ENCODE measurements around the gene F12.

F12 gene

DNA sequence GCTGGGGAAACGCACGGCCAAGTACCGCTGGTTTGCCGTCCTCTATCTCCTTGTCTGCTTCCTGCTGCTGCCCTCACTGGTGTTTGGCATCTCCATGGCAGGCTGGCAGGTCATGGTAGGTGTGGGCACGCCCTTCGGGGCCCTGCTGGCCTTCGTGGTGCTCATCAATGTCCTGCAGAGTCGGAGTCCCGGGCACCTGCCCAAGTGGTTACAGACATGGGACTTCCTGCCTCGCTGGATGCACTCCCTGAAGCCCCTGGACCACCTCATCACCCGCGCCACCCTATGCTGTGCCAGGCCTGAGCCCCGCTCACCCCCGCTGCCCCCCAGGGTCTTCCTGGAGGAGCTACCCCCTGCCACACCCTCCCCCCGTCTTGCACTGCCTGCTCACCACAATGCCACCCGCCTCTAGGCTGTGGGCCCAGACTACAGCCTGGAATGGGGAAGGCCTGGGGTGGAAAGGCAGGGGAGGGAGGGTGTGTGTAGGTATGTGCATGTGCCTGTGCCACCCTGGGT, 11.4 kb downstream of the F12 start:
- H3K9me3 ChIP-seq (ENCODE audit: control insufficient read depth in 5 of 5, low read length in 5 of 5) = no peaks in the 10 kb centered on the region
- H3K9ac ChIP-seq (ENCODE audit: low read length in 5 of 5) = no peak overlapping the region
- no peak overlapping the region for H3K4me3 ChIP-seq (ENCODE audit: low read depth in 1 of 5, low read length in 5 of 5)
- peaks cover 35 to 55% (median 51%) of the 10 kb centered on the region in 5 donors for H3K27me3 ChIP-seq (ENCODE audit: control insufficient read depth in 5 of 5, insufficient read depth in 4 of 5, low read length in 5 of 5)
- H3K36me3 ChIP-seq (ENCODE audit: control insufficient read depth in 5 of 5, insufficient read depth in 5 of 5, low read length in 5 of 5) = no peaks in the 10 kb centered on the region
- H3K4me1 ChIP-seq (ENCODE audit: control insufficient read depth in 5 of 5, insufficient read depth in 5 of 5, low read length in 5 of 5) = peaks cover 0 to 18% (median 17%) of the 10 kb centered on the region in 5 donors
- H3K27ac ChIP-seq (ENCODE audit: low read depth, low read length) = no peak overlapping the region

DNA sequence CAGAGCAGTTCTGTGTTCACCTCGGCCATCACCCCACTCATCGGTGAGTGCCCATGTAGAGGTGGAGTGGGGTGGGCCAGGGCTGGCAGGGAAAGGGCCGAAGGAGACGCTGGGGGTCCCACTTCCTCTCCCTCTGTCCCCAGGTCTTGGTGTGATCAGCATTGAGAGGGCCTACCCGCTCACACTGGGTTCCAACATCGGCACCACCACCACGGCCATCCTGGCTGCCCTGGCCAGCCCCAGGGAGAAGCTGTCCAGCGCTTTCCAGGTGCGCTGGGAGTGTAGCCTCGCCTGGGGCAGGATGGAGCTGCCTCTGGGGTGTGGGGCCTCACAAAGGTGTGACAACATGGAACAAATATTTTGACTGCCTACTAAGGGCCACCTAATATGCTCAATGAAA, 12.6 kb downstream of the F12 start:
- Histone ChIP-seq H3K27ac (ENCODE audit: low read depth, low read length) (no peak overlapping the region), H3K36me3 (ENCODE audit: control insufficient read depth in 5 of 5, insufficient read depth in 5 of 5, low read length in 5 of 5) (no peaks in the 10 kb centered on the region), H3K4me1 (ENCODE audit: control insufficient read depth in 5 of 5, insufficient read depth in 5 of 5, low read length in 5 of 5) (peaks cover 0 to 10% (median 8%) of the 10 kb centered on the region in 5 donors), H3K9ac (ENCODE audit: low read length in 5 of 5) (no peak overlapping the region), H3K9me3 (ENCODE audit: control insufficient read depth in 5 of 5, low read length in 5 of 5) (no peaks in the 10 kb centered on the region), H3K27me3 (ENCODE audit: control insufficient read depth in 5 of 5, insufficient read depth in 4 of 5, low read length in 5 of 5) (peaks cover 24 to 44% (median 39%) of the 10 kb centered on the region in 5 donors), H3K4me3 (ENCODE audit: low read depth in 1 of 5, low read length in 5 of 5) (no peak overlapping the region)

DNA sequence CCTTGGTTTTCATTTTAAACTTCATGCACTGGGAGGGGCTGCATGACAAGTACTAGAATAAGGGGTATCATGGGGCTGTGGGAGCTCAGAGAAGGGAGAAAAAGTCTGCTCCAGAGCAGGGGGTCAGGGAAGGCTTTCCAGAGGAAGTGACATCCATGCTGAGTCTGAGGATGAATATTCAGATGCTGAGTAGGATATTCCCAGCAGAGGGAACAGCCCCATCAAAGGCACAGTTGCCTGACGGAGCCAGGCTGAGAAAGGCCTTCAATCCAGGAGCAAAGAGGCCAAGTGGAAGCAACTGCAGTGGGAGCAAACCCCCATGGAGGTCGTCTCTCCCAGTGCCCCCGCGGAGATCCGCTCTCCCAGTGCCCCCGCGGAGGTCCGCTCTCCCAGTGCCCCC, 13.3 kb downstream of the F12 start:
- no peaks in the 10 kb centered on the region for H3K9me3 ChIP-seq (ENCODE audit: control insufficient read depth in 5 of 5, low read length in 5 of 5)
- no peaks in the 10 kb centered on the region for H3K36me3 ChIP-seq (ENCODE audit: control insufficient read depth in 5 of 5, insufficient read depth in 5 of 5, low read length in 5 of 5)
- H3K27ac ChIP-seq (ENCODE audit: low read depth, low read length) = no peak overlapping the region
- peaks cover 0 to 10% (median 8%) of the 10 kb centered on the region in 5 donors for H3K4me1 ChIP-seq (ENCODE audit: control insufficient read depth in 5 of 5, insufficient read depth in 5 of 5, low read length in 5 of 5)
- H3K4me3 ChIP-seq (ENCODE audit: low read depth in 1 of 5, low read length in 5 of 5) = no peak overlapping the region
- H3K9ac ChIP-seq (ENCODE audit: low read length in 5 of 5) = no peak overlapping the region
- peaks cover 18 to 40% (median 32%) of the 10 kb centered on the region in 5 donors for H3K27me3 ChIP-seq (ENCODE audit: control insufficient read depth in 5 of 5, insufficient read depth in 4 of 5, low read length in 5 of 5)

DNA sequence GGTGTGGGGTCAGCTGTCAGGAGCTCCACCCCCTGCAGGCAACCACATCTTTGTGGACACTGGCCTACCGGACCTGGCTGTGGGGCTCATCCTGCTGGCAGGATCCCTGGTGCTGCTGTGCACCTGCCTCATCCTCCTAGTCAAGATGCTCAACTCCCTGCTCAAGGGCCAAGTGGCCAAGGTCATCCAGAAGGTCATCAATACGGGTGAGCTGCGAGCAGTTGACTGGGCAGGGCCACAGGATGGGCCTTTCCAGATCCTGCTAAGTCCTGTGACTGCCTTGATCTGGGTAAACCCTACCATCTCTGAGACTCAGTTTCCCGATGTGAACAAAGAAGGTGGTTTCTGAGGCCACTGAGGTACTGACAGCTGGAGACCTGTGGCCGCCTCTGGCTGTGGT, 15.4 kb downstream of the F12 start:
- Histone ChIP-seq H3K4me1 (ENCODE audit: control insufficient read depth in 5 of 5, insufficient read depth in 5 of 5, low read length in 5 of 5) (peaks cover 4 to 18% (median 14%) of the 10 kb centered on the region in 5 donors), H3K9me3 (ENCODE audit: control insufficient read depth in 5 of 5, low read length in 5 of 5) (no peaks in the 10 kb centered on the region), H3K27me3 (ENCODE audit: control insufficient read depth in 5 of 5, insufficient read depth in 4 of 5, low read length in 5 of 5) (peaks cover 0 to 32% (median 17%) of the 10 kb centered on the region in 5 donors), H3K36me3 (ENCODE audit: control insufficient read depth in 5 of 5, insufficient read depth in 5 of 5, low read length in 5 of 5) (no peaks in the 10 kb centered on the region), H3K4me3 (ENCODE audit: low read depth in 1 of 5, low read length in 5 of 5) (no peak overlapping the region), H3K9ac (ENCODE audit: low read length in 5 of 5) (no peak overlapping the region), H3K27ac (ENCODE audit: low read depth, low read length) (no peak overlapping the region)

DNA sequence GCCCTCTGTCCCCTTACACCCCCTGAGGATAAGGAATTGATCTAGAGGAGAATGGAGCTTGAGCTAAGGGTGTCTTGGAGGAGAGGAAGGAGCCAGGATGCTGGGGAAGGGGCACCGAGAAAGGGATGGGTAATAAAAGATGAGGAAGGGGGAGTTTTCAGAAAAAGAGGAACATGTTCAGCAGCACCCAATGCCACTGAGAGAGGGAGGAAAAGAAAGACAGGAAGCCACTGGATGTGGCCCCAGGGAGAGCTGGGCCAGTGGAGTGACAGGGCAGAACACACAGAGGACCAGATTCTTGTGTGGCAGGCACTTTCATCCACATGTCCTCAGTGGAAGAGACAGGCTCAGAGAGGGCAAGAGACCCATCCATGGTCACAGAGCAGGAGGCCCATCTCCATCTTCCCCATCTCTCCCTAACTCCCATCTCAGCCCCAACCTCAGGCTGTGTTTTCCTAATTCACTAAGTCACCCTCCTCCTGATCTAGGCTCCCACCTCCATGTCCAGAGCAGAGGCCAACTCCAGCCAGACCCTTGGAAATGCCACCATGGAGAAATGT, 16.1 kb downstream of the F12 start:
- Histone ChIP-seq H3K27me3 (ENCODE audit: control insufficient read depth in 5 of 5, insufficient read depth in 4 of 5, low read length in 5 of 5) (peaks cover 0 to 31% (median 16%) of the 10 kb centered on the region in 5 donors), H3K4me3 (ENCODE audit: low read depth in 1 of 5, low read length in 5 of 5) (no peak overlapping the region), H3K9ac (ENCODE audit: low read length in 5 of 5) (no peak overlapping the region), H3K4me1 (ENCODE audit: control insufficient read depth in 5 of 5, insufficient read depth in 5 of 5, low read length in 5 of 5) (peaks cover 4 to 25% (median 21%) of the 10 kb centered on the region in 5 donors), H3K36me3 (ENCODE audit: control insufficient read depth in 5 of 5, insufficient read depth in 5 of 5, low read length in 5 of 5) (no peaks in the 10 kb centered on the region), H3K27ac (ENCODE audit: low read depth, low read length) (no peak overlapping the region), H3K9me3 (ENCODE audit: control insufficient read depth in 5 of 5, low read length in 5 of 5) (no peaks in the 10 kb centered on the region)

DNA sequence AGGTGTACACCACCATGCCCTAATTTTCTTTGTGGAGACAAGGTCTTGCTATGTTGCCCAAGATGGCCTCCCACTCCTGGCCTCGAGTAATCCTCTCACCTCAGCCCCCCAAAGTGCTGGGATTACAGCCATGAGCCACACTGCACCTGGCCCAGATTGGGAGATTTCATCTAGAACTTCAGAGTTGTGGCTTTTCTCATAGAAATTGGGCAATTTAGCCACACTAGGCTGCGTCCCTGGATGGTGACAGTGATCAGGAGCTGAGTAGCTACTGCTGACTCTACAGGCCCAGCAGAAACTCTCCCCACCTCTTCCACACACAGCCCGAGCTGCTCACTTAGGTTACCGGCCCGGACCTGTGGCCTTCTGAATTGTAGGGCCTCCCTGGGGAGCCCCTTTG, 16.6 kb downstream of the F12 start:
- no peak overlapping the region for H3K27ac ChIP-seq (ENCODE audit: low read depth, low read length)
- H3K27me3 ChIP-seq (ENCODE audit: control insufficient read depth in 5 of 5, insufficient read depth in 4 of 5, low read length in 5 of 5) = peaks cover 0 to 29% (median 12%) of the 10 kb centered on the region in 5 donors
- H3K9ac ChIP-seq (ENCODE audit: low read length in 5 of 5) = no peak overlapping the region

DNA sequence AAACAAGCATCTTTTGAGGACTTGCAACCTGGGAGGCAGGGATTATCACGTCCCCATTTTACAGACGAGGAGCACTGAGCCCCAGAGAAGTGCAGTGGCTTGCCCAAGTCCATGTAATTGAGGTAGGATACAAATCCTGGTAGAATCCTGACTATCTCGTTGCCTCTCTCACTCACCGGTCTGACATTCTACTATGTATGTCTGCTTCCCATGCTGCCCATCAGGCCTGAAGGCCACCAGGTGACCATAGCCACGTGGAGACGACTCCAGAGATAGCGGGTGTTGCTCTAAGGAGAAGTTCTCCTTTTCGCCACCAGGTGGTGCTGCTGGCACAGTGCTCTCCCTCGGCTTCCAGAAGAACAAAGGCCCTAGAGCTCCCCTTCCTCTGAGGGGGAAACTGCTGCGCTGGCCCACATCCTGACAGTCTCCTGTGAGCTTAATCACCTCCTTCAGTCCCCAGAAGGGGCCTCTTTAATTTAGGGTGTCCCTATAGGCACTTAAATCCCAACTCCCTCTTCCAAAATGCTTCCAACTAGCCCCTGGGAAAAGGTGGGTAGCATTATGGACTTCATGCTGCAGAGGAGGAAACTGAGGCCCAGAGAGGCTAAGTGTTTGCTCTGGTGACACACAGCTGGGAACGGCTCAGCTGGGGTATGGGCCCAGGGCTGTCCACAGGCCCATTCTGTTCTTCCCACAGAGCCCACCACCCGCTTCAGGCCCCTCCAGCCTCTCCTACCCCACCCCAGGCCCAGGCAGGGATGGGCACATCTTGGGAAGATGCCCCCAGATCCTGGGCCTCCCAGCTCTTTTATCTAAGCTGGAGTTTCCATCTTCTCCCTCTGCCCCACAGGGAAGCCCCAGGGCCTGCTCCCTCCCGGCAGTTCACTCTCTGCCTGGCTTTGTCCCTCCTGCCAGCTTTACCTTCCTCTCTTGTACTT, 18.7 kb downstream of the F12 start:
- Histone ChIP-seq H3K27me3 (ENCODE audit: control insufficient read depth in 5 of 5, insufficient read depth in 4 of 5, low read length in 5 of 5) (peaks cover under 1 to 21% (median 13%) of the 10 kb centered on the region in 5 donors), H3K27ac (ENCODE audit: low read depth, low read length) (no peak overlapping the region), H3K4me3 (ENCODE audit: low read depth in 1 of 5, low read length in 5 of 5) (no peak overlapping the region), H3K9me3 (ENCODE audit: control insufficient read depth in 5 of 5, low read length in 5 of 5) (no peaks in the 10 kb centered on the region), H3K9ac (ENCODE audit: low read length in 5 of 5) (peak overlapping the region in 1 of 5 donors; percentile 15), H3K36me3 (ENCODE audit: control insufficient read depth in 5 of 5, insufficient read depth in 5 of 5, low read length in 5 of 5) (no peaks in the 10 kb centered on the region), H3K4me1 (ENCODE audit: control insufficient read depth in 5 of 5, insufficient read depth in 5 of 5, low read length in 5 of 5) (peaks cover 4 to 26% (median 23%) of the 10 kb centered on the region in 5 donors)

More for the DNA sequence above, 16.6 kb downstream of the F12 start:
- Histone ChIP-seq H3K36me3 (ENCODE audit: control insufficient read depth in 5 of 5, insufficient read depth in 5 of 5, low read length in 5 of 5) (no peaks in the 10 kb centered on the region), H3K4me3 (ENCODE audit: low read depth in 1 of 5, low read length in 5 of 5) (no peak overlapping the region), H3K4me1 (ENCODE audit: control insufficient read depth in 5 of 5, insufficient read depth in 5 of 5, low read length in 5 of 5) (peaks cover 4 to 26% (median 23%) of the 10 kb centered on the region in 5 donors), H3K9me3 (ENCODE audit: control insufficient read depth in 5 of 5, low read length in 5 of 5) (no peaks in the 10 kb centered on the region)

DNA sequence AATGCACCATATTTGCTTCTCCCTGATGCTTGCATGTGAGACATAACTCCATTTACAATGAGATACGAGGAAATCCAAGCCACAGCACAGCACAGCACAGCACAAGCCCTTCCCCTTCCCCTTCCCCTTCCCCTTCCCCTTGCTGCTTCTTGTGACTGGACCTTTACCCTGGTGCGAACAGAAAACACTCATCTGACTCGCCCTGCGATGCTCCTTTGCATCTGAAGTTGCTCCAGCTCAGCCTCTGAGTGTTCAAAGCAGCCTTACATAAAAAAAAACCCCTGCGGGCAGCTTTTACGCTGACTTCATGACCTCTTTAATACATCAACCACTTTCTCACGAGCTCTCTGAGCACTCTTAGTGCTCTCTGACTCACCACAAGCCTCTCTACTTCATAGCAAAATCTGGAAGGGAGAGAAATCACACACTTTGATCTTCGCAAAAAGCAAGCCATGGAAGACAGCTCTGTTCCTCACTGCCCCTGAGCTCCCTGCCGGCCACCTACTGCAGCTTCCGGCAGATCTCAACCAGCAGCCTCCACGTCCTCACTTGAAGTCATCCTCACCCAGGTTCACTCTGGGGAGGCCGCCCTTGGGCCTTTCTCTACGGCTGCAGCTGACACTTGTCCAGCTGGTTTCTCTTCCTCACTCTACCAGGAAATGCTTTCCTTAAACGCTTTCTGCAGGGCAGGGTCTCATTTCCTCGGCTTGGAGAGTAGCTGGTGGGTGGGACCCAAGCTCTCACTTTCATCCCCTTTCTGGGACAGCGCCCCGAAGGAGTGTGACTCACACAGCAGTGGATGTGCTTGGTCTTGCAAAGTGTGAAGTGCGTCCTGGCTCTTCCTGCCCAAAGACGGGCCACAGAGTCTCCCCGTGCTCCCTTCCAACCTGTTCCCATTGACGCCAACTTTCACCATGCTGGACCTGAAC, 19.9 kb downstream of the F12 start:
- H3K4me1 ChIP-seq (ENCODE audit: control insufficient read depth in 5 of 5, insufficient read depth in 5 of 5, low read length in 5 of 5) = peaks cover 4 to 26% (median 23%) of the 10 kb centered on the region in 5 donors
- no peak overlapping the region for H3K9ac ChIP-seq (ENCODE audit: low read length in 5 of 5)
- H3K9me3 ChIP-seq (ENCODE audit: control insufficient read depth in 5 of 5, low read length in 5 of 5) = no peaks in the 10 kb centered on the region
- H3K27me3 ChIP-seq (ENCODE audit: control insufficient read depth in 5 of 5, insufficient read depth in 4 of 5, low read length in 5 of 5) = peaks cover 5 to 30% (median 13%) of the 10 kb centered on the region in 5 donors
- peak overlapping the region in 2 of 5 donors; percentile 8 to 20 for H3K4me3 ChIP-seq (ENCODE audit: low read depth in 1 of 5, low read length in 5 of 5)
- H3K27ac ChIP-seq (ENCODE audit: low read depth, low read length) = no peak overlapping the region
- no peaks in the 10 kb centered on the region for H3K36me3 ChIP-seq (ENCODE audit: control insufficient read depth in 5 of 5, insufficient read depth in 5 of 5, low read length in 5 of 5)

DNA sequence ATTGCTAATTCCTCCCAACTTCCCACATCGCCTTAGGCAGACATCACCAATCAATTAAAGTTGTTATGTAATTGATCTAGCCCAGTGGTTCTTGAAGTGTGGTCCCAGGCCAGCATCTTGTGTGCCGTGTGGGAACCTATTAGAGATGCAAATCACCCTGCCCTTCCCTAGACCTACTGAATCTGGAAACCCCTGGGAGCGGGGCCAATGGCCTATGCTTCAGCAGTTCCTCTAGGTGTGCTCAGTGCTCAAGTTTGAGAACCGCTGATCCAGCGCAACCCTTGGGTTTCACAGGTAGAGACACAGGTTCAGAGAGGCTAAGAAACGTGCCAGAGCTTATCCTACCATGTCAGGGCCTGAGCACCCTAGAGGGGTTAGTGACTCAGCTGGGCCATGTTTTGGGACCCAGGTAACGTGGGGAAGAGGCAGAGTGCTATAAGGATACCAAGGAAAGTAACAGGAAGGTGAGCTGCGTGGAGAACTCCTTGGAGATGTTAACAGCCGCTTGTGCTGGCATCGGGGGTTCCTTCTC, 20.8 kb downstream of the F12 start:
- peaks cover 5 to 29% (median 14%) of the 10 kb centered on the region in 5 donors for H3K27me3 ChIP-seq (ENCODE audit: control insufficient read depth in 5 of 5, insufficient read depth in 4 of 5, low read length in 5 of 5)

More for the DNA sequence above, 20.8 kb downstream of the F12 start:
- H3K27ac ChIP-seq (ENCODE audit: low read depth, low read length) = no peak overlapping the region
- H3K9me3 ChIP-seq (ENCODE audit: control insufficient read depth in 5 of 5, low read length in 5 of 5) = no peaks in the 10 kb centered on the region
- H3K4me3 ChIP-seq (ENCODE audit: low read depth in 1 of 5, low read length in 5 of 5) = no peak overlapping the region
- peak overlapping the region in 1 of 5 donors; percentile 23 for H3K9ac ChIP-seq (ENCODE audit: low read length in 5 of 5)
- H3K4me1 ChIP-seq (ENCODE audit: control insufficient read depth in 5 of 5, insufficient read depth in 5 of 5, low read length in 5 of 5) = peaks cover 4 to 26% (median 23%) of the 10 kb centered on the region in 5 donors
- H3K36me3 ChIP-seq (ENCODE audit: control insufficient read depth in 5 of 5, insufficient read depth in 5 of 5, low read length in 5 of 5) = no peaks in the 10 kb centered on the region

Data from subcutaneous abdominal adipose tissue (tissue), 5 donors.